AG09319 (cell line): ENCODE results near the gene WFDC12.

Experiments
- DNase-seq: peaks from one replicate; pipeline ENCODE4 v3.0.0-alpha.2; 2010; ENCODE audit warnings: low read depth; ENCODE audit errors: extremely low read depth
- TF ChIP-seq, protein P1 (sequence below): IDR thresholded peaks from 2 replicates; pipeline ENCODE4 v1.5.1; 2011; ENCODE audit warnings: low read depth, mild to moderate bottlenecking, inconsistent platforms, low read length, moderate library complexity

Gene WFDC12

GRCh38 chr20:45136911-45137310 is 12.6 kb upstream of the WFDC12 start:
- no peak for DNase-seq
- TF ChIP-seq, protein P1, sequence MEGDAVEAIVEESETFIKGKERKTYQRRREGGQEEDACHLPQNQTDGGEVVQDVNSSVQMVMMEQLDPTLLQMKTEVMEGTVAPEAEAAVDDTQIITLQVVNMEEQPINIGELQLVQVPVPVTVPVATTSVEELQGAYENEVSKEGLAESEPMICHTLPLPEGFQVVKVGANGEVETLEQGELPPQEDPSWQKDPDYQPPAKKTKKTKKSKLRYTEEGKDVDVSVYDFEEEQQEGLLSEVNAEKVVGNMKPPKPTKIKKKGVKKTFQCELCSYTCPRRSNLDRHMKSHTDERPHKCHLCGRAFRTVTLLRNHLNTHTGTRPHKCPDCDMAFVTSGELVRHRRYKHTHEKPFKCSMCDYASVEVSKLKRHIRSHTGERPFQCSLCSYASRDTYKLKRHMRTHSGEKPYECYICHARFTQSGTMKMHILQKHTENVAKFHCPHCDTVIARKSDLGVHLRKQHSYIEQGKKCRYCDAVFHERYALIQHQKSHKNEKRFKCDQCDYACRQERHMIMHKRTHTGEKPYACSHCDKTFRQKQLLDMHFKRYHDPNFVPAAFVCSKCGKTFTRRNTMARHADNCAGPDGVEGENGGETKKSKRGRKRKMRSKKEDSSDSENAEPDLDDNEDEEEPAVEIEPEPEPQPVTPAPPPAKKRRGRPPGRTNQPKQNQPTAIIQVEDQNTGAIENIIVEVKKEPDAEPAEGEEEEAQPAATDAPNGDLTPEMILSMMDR: no peak

DNA sequence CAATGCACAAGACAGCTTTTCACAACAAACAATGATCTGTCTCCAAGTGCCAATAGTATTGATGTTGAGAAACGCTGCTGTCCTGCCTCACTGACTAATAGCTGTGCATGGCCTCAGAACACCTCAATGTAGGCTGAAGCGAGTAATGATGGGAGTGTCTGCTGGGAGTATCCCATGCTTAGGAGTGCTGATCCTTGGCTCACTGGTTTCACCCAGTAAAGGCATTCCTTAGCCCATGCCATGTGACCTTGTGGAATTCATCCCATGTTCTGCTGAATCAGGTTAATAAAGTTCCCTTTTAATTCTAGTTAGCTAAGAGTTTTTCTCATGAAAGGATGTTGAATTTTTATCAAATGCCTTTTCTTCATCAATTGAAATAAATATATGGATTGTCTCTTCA is 3.8 kb upstream of the WFDC12 start:
- TF ChIP-seq, protein P1: no peak
- DNase-seq: no peak

GRCh38 chr20:45121388-45121787 is 2.9 kb downstream of the WFDC12 start:
- TF ChIP-seq, protein P1: no peak

GRCh38 chr20:45119556-45120266 is 4.6 kb downstream of the WFDC12 start:
- no peak for DNase-seq

More at GRCh38 chr20:45121388-45121787, 2.9 kb downstream of the WFDC12 start:
- no peak for DNase-seq

DNA sequence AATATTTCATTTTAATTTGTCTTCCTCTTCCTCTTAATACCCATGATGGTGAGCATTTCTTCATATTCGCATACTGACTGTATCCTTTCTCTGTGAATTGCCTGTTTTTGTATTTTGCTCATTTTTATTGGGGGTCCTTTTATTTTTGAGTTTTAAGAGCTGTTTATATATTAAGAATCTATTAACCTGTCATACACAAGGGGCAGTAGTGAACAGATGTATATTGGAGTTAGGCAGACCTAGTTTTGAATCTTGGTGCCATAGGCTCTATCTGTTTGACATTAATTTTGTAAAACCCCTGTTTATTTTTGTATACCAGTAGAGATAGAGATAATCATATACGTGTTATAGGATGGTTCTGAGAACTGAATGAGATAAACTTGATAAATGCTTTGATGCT is 6.2 kb downstream of the WFDC12 start:
- TF ChIP-seq, protein P1: no peak
- no peak for DNase-seq

More at GRCh38 chr20:45119556-45120266, 4.6 kb downstream of the WFDC12 start:
- TF ChIP-seq, protein P1: no peak

DNA sequence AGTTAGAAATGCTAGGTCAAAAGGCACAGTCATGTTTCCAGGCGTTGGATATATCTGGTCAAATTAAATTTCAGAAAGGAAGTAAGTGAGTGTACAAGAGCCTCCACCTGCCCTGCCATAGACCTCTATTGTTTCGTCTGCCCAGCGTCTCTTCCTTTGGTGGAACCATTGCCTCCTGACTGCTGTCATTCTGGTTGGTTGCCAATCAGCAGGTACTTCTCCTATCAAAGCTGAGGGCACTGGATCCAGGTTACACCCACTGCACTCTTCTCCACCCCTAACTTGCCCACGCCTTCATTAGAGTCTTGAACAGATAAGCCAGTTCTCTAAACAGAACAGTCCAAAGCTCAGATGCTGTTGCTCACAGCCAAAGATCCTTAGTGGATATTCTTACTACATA is 6.7 kb downstream of the WFDC12 start:
- TF ChIP-seq, protein P1: no peak
- DNase-seq: no peak

DNA sequence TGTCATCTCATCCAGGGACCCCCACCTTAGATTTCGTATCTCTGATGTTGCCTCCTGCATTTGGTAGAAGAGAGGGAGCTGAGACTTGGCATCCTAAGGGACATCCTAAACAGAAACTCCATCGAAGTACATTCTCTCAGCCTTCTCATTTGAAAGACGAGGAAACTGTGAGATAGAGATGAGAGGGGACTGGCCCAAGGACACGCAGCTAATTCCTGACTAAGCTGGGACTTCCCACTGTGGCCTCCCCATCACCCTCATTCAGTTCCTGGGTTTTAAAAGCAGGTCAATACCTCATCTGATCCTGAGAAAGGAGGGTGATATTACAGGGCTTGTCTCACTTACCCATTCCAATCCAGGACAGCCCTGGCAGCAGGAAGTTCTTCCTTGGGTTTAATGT is 8.4 kb downstream of the WFDC12 start:
- TF ChIP-seq, protein P1: no peak
- no peak for DNase-seq
